HepG2 (cell line): Measurements from ENCODE around the gene COL18A1. TPM values are rescaled to one million over a fixed set of nuclear protein-coding genes. Genes with fewer than 3 reads are reported as not detected.

Experiments used
- FOXP4 ChIP-seq: sonication (generic); formaldehyde crosslinking; IDR thresholded peaks from 2 replicates; pipeline ENCODE4 v1.4.0; 2020; ENCODE audit warnings: missing genetic modification reagents
- KDM1A ChIP-seq: IDR thresholded peaks from 2 replicates; pipeline ENCODE4 v1.6.1; 2016; ENCODE audit warnings: missing compliant biosample characterization
- PTBP1 ChIP-seq: fragments of 200-400 bp; formaldehyde crosslinking; IDR thresholded peaks from 2 replicates; pipeline ENCODE4 v1.6.1; 2018; ENCODE audit warnings: low read length, low read depth; ENCODE audit not compliant: poor library complexity, severe bottlenecking
- RFXANK ChIP-seq: IDR thresholded peaks from 2 replicates; pipeline ENCODE4 v1.6.1; 2016
- SIN3A ChIP-seq: IDR thresholded peaks from 2 replicates; pipeline ENCODE4 v1.6.1; 2011; ENCODE audit warnings: low read depth, mild to moderate bottlenecking, control low read depth, low read length, borderline replicate concordance
- ZBTB40 ChIP-seq, 2 experiments: fragments of 450-650 bp in 1 of 2; sonication (generic) in 1 of 2; formaldehyde crosslinking in 1 of 2; IDR thresholded peaks; 2 replicates each; pipeline versions ENCODE4 v1.6.1 to v1.8.0; 2016 to 2022; ENCODE audit warnings: antibody characterized with exemption in 1 of 2, mild to moderate bottlenecking in 1 of 2, missing genetic modification reagents in 1 of 2
- ZNF260 ChIP-seq: sonication (generic); formaldehyde crosslinking; IDR thresholded peaks from 2 replicates; pipeline ENCODE4 v1.4.0; 2020; ENCODE audit warnings: missing genetic modification reagents, low read depth, mild to moderate bottlenecking, borderline replicate concordance
- ZNF598 ChIP-seq: sonication (generic); formaldehyde crosslinking; IDR thresholded peaks from 2 replicates; pipeline ENCODE4 v1.5.1; 2020; ENCODE audit warnings: mild to moderate bottlenecking, missing genetic modification reagents, borderline replicate concordance
- ZNF687 ChIP-seq: sonication (generic); formaldehyde crosslinking; IDR thresholded peaks from 2 replicates; pipeline ENCODE4 v1.5.1; 2020; ENCODE audit warnings: mild to moderate bottlenecking, missing genetic modification reagents, moderate library complexity
- polyA plus RNA-seq, 8 experiments: library from polyadenylated mRNA; depleted of rRNA in 3 of 8; stranded (reverse) in 7 of 8; unstranded in 1 of 8; fragments of >200 nt; fragmentation: Illumina TruSeq in 4 of 8; extraction: Trizol in 4 of 8; gene quantifications; 2 replicates each; pipeline versions ENCODE4 v1.2.1 to v1.2.3, GENCODE V29; 2011 to 2016; ENCODE audit warnings: low read depth in 4 of 8, missing spikeins in 1 of 8, mixed read lengths in 1 of 8; ENCODE audit not compliant: insufficient read depth in 1 of 8
- total RNA-seq, 5 experiments: library from RNA; depleted of rRNA; stranded (reverse); fragments of >200 nt; fragmentation: Illumina TruSeq; extraction: Trizol; gene quantifications; 2 replicates each; pipeline ENCODE4 v1.2.3, GENCODE V29; 2016; ENCODE audit warnings: low read depth in 1 of 5
- TF ChIP-seq, protein P1 (sequence below): sonication (generic); formaldehyde crosslinking; IDR thresholded peaks from 2 replicates; pipeline ENCODE4 v1.5.0; 2020; ENCODE audit warnings: missing genetic modification reagents

Gene COL18A1
- total and polyA plus RNA-seq, 2 of the 13 experiments (the other 11 are each of a cell fraction or from before 2014, with no cell fraction given): 79.0 to 102 TPM

DNA sequence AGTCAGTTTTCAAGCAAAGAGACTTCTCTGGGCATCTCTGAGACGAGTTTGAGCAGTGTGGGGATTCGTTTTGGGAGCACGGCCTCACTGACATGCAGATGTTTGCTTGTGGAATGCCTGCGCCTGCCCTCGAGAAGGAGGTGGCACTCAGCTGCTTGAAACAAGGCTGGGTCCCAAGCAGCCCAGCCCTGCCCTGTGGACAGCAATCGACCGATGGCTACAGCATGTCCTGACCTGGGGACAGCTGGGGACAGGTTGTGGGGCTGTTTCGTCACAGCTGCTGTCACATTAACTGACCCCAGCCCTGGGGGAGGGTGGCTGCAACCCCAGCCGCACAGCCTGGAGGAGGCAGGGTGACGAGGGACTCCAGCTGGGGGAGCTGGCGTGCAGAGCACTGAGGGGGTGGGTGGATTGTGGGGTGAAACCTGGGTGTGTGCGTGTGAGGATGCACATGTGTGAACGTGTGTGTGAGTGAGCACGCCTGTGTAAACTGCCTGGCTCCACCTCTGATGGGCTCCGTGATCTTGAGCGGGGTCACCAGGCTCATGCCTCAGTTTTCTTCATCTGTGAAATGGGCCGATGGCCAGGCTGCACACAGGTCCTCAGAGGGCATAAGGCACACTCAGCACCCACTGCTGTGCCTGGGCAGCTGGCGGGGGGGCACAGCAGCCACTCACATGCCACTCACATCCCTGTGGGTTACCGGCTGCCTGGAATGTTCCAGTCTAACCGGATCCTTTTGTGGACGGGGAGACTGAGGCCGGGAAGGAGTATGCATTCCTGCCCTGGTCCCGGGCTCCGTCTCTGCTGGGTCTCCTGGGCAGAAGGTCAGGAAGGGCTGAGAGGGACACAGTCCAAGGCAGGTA, 49.3 kb downstream of the COL18A1 start (continued):
- TF ChIP-seq, protein P1, sequence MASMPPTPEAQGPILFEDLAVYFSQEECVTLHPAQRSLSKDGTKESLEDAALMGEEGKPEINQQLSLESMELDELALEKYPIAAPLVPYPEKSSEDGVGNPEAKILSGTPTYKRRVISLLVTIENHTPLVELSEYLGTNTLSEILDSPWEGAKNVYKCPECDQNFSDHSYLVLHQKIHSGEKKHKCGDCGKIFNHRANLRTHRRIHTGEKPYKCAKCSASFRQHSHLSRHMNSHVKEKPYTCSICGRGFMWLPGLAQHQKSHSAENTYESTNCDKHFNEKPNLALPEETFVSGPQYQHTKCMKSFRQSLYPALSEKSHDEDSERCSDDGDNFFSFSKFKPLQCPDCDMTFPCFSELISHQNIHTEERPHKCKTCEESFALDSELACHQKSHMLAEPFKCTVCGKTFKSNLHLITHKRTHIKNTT (CRISPR knock-in tag): no peak
- no peak for TF ChIP-seq KDM1A (CRISPR knock-in tag)
- no peak for TF ChIP-seq PTBP1
- TF ChIP-seq ZNF260 (CRISPR knock-in tag): no peak
- TF ChIP-seq ZNF598: no peak
- TF ChIP-seq ZBTB40 (IDR thresholded peaks at IDR 0.05): no peak
- TF ChIP-seq ZBTB40 (CRISPR knock-in tag; IDR thresholded peaks at IDR 0.05): no peak
- TF ChIP-seq FOXP4 (CRISPR knock-in tag): no peak
- TF ChIP-seq RFXANK (CRISPR knock-in tag): no peak
- peak; percentile 34; the same call in 1 of the 2 replicates for TF ChIP-seq ZNF687 (CRISPR knock-in tag)
- no peak for TF ChIP-seq SIN3A
